GM21576 (cell line): ENCODE results near the gene HSF5.

ENCODE experiments used
- ATAC-seq: cut with Tn5 transposase; IDR thresholded peaks from one replicate; pipeline ENCODE4 v1.9.1; 2021; ENCODE audit warnings: mild to moderate bottlenecking, moderate library complexity; ENCODE audit not compliant: unreplicated experiment

The HSF5 gene

GRCh38 chr17:58371300-58371950 is 116.8 kb downstream of the HSF5 start:
- ATAC-seq: no peak

GRCh38 chr17:58370716-58371115 is 117.5 kb downstream of the HSF5 start:
- ATAC-seq: no peak

GRCh38 chr17:58370309-58370708 is 117.9 kb downstream of the HSF5 start:
- ATAC-seq: no peak
